GM11168 (cell line): ENCODE data around the gene IFT172.
"Not testable (repeated sequence)": the region's sequence is repeated elsewhere in the genome, so short reads cannot be mapped to it uniquely, and the experiment has no call there.

Experiments used
- in situ Hi-C: fragments of 300-500 bp; cut with MboI; formaldehyde crosslinking; loops from one replicate; pipeline ENCODE4 v1.12.0; 2022; ENCODE audit warnings: low sequenced_read_pairs; ENCODE audit not compliant: unreplicated experiment

Gene IFT172

GRCh38 chr2:27431395-27431794 lies 58.1 kb downstream of the IFT172 start:
- in situ Hi-C loops, result no loop called here

- in situ Hi-C loops, result no loop called here
These were observed 60.5 kb downstream of the IFT172 start for GRCh38 chr2:27428978-27429541.

GRCh38 chr2:27428213-27428977 lies 61.1 kb downstream of the IFT172 start, which contains the start of gene NRBP1:
NRBP1 (plus strand) TSS chr2:27428631; CDS start chr2:27433274, 4,643 bp downstream.
- in situ Hi-C loops, result no loop called here

GRCh38 chr2:27427863-27428212 lies 61.7 kb downstream of the IFT172 start:
- in situ Hi-C loops, result no loop called here

GRCh38 chr2:27425039-27425438 lies 64.5 kb downstream of the IFT172 start:
- in situ Hi-C loops, result not testable (repeated sequence)

- in situ Hi-C loops, result no loop called here
These were observed 66.6 kb downstream of the IFT172 start for GRCh38 chr2:27422958-27423357.

- in situ Hi-C loops, result no loop called here
These were observed 67.8 kb downstream of the IFT172 start for GRCh38 chr2:27421660-27422250.

GRCh38 chr2:27420996-27421395 lies 68.5 kb downstream of the IFT172 start:
- in situ Hi-C loops, result no loop called here

- in situ Hi-C loops, result no loop called here
These were observed 73.4 kb downstream of the IFT172 start for GRCh38 chr2:27416151-27416550.

GRCh38 chr2:27412419-27413152 lies 77.0 kb downstream of the IFT172 start:
- in situ Hi-C loops, result no loop called here

GRCh38 chr2:27409321-27410073 lies 80.0 kb downstream of the IFT172 start, which contains the start of gene PPM1G:
PPM1G (minus strand) TSS chr2:27409591; CDS start chr2:27409422, 169 bp downstream.
- in situ Hi-C loops, result no loop called here

GRCh38 chr2:27408601-27409320 lies 80.8 kb downstream of the IFT172 start:
- in situ Hi-C loops, result no loop called here

- in situ Hi-C loops, result no loop called here
These were observed 81.6 kb downstream of the IFT172 start for GRCh38 chr2:27407798-27408491.

- in situ Hi-C loops, result no loop called here
These were observed 89.0 kb downstream of the IFT172 start for GRCh38 chr2:27400348-27401135.

- in situ Hi-C loops, result no loop called here
These were observed 90.6 kb downstream of the IFT172 start for GRCh38 chr2:27398962-27399361.
